Lower leg skin (tissue), 3 donors: Measurements from ENCODE around the gene ZFP62.
"Not testable (repeated sequence)": the region's sequence is repeated elsewhere in the genome, so short reads cannot be mapped to it uniquely, and the experiment has no call there.

Source experiments
- POLR2A ChIP-seq, 2 donors: fragments of 450-650 bp; IDR thresholded peaks; one replicate each; pipeline ENCODE4 v1.6.1; 2016 to 2017; ENCODE audit warnings: antibody characterized with exemption in 2 of 2, mild to moderate bottlenecking in 1 of 2, moderate library complexity in 1 of 2
- TF ChIP-seq, protein P1 (sequence below), 3 donors: fragments of 450-650 bp; IDR thresholded peaks; one replicate each; pipeline ENCODE4 v1.5.1; 2016; ENCODE audit warnings: antibody characterized with exemption in 3 of 3, mild to moderate bottlenecking in 3 of 3, moderate library complexity in 2 of 3

DNA sequence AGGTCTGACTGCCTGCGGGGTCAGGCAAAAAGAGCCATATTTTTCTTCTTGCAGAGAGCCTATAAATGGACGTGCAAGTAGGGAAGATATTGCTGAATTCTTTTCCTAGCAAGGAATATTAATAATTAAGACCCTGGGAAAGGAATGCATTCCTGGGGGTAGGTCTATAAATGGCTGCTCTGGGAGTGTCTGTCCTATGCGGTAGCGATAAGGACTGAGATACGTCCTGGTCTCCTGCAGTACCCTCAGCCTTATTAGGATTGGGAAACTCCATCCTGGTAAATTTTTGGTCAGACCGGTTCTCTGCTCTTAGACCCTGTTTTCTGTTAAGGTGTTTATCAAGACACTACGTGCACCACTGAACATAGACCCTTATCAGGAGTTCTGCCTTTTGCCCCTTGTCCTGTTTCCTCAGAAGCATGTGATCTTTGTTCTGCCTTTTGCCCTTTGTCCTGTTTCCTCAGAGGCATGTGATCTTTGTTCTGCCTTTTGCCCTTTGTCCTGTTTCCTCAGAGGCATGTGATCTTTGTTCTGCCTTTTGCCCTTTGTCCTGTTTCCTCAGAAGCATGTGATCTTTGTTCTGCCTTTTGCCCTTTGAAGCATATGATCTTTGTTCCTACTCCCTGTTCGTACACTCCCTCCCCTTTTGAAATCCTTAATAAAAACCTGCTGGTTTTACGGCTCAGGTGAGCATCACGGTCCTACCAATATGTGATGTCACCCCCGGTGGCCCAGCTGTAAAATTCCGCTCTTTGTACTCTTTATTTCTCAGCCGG lies 32.1 kb downstream of the ZFP62 start:
- TF ChIP-seq, protein P1, sequence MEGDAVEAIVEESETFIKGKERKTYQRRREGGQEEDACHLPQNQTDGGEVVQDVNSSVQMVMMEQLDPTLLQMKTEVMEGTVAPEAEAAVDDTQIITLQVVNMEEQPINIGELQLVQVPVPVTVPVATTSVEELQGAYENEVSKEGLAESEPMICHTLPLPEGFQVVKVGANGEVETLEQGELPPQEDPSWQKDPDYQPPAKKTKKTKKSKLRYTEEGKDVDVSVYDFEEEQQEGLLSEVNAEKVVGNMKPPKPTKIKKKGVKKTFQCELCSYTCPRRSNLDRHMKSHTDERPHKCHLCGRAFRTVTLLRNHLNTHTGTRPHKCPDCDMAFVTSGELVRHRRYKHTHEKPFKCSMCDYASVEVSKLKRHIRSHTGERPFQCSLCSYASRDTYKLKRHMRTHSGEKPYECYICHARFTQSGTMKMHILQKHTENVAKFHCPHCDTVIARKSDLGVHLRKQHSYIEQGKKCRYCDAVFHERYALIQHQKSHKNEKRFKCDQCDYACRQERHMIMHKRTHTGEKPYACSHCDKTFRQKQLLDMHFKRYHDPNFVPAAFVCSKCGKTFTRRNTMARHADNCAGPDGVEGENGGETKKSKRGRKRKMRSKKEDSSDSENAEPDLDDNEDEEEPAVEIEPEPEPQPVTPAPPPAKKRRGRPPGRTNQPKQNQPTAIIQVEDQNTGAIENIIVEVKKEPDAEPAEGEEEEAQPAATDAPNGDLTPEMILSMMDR (IDR thresholded peaks at IDR 0.05): not testable (repeated sequence)
- not testable (repeated sequence) for TF ChIP-seq POLR2A (IDR thresholded peaks at IDR 0.05)
